HG02885 (cell line): ENCODE measurements around the gene WDR31.
"Not testable (repeated sequence)": the region's sequence is repeated elsewhere in the genome, so short reads cannot be mapped to it uniquely, and the experiment has no call there.

ENCODE experiments used
- ATAC-seq: cut with Tn5 transposase; IDR thresholded peaks from one replicate; pipeline ENCODE4 v1.9.1; 2021; ENCODE audit warnings: mild to moderate bottlenecking; ENCODE audit not compliant: unreplicated experiment, poor library complexity

The WDR31 gene

GRCh38 chr9:113368982-113369854, 29.1 kb upstream of the WDR31 start:
- ATAC-seq: no peak

- ATAC-seq: no peak
Measured at GRCh38 chr9:113368348-113368981, 28.4 kb upstream of the WDR31 start.

- ATAC-seq: not testable (repeated sequence)
Measured at GRCh38 chr9:113365652-113366051, 25.6 kb upstream of the WDR31 start.

- ATAC-seq: no peak
Measured at GRCh38 chr9:113364951-113365350, 24.9 kb upstream of the WDR31 start.

GRCh38 chr9:113363336-113363735, 23.3 kb upstream of the WDR31 start:
- ATAC-seq: no peak

GRCh38 chr9:113361304-113362018, 21.4 kb upstream of the WDR31 start:
- no peak for ATAC-seq

- no peak for ATAC-seq
Measured at GRCh38 chr9:113360242-113360842, 20.3 kb upstream of the WDR31 start.

- no peak for ATAC-seq
Measured at GRCh38 chr9:113359385-113359784, 19.3 kb upstream of the WDR31 start.

GRCh38 chr9:113356686-113357292, 16.7 kb upstream of the WDR31 start:
- ATAC-seq: no peak

- no peak for ATAC-seq
Measured at GRCh38 chr9:113355040-113355596, 15.0 kb upstream of the WDR31 start.

- ATAC-seq: no peak
Measured at GRCh38 chr9:113352411-113352810, 12.3 kb upstream of the WDR31 start.

- ATAC-seq: no peak
Measured at GRCh38 chr9:113352006-113352405, 11.9 kb upstream of the WDR31 start.

GRCh38 chr9:113350937-113351336, 10.9 kb upstream of the WDR31 start:
- no peak for ATAC-seq

- ATAC-seq: no peak
Measured at GRCh38 chr9:113350107-113350661, 10.1 kb upstream of the WDR31 start.

GRCh38 chr9:113349445-113350094, 9.5 kb upstream of the WDR31 start, which contains the start of gene BSPRY:
TSS of gene BSPRY (plus strand) at chr9:113349541. CDS start at chr9:113349580, 39 bp downstream.
- peak; percentile 56 for ATAC-seq

GRCh38 chr9:113349066-113349444, 9.0 kb upstream of the WDR31 start:
- ATAC-seq: no peak

- ATAC-seq: no peak
Measured at GRCh38 chr9:113348437-113348836, 8.4 kb upstream of the WDR31 start.

- ATAC-seq: no peak
Measured at GRCh38 chr9:113345671-113346070, 5.6 kb upstream of the WDR31 start.

GRCh38 chr9:113345190-113345589, 5.1 kb upstream of the WDR31 start:
- ATAC-seq: no peak
